Activated CD8-positive, alpha-beta memory T cell treated with anti-CD3 and anti-CD28 coated beads for 4 hours (primary cell): ENCODE data around the gene ENDOV.

Source experiments
- DNase-seq, 2 donors: peaks; one replicate each; pipeline ENCODE4 v3.0.0-alpha.2; 2020; ENCODE audit warnings: low read depth in 2 of 2

ENDOV gene

GRCh38 chr17:80431246-80432195, 16.6 kb downstream of the ENDOV start:
- no peak for DNase-seq

- DNase-seq = no peak
These were observed 17.5 kb downstream of the ENDOV start for GRCh38 chr17:80432350-80432955.

GRCh38 chr17:80432961-80433550, 18.1 kb downstream of the ENDOV start:
- no peak for DNase-seq

DNA sequence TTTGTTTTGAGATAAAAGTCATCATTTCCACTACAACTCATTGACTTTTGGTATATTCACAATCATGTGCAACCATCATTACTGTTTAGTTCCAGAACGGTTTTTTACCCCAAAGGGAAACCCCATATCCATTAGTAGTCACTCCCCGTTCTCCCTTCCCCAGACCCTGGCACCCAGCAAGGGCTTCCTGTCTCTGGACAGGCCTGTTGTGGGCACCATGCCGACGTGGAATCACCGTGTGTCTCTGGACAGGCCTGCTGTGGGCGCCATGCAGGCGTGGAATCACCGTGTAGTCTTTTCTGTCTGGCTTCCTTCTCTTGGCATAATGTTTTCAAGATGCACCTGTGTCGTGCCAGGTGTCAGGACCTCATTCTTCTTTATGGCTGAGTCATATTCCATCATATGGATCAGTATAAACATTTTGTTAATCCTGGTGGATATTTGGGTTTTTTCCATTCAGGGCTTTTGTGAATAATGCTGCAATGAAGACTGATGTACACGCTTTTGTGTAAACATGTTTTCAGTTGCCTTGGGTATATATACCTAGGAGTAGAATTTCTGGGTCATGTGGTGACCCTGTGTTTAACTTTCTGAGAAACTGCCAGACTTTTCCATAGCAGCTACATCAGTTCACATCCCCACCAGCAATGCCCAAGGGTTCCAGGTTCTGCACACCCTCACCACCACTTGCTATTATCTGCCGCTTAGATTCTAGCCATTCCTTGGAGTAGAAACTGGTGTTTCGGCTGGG, 19.1 kb downstream of the ENDOV start:
- DNase-seq = no peak

DNA sequence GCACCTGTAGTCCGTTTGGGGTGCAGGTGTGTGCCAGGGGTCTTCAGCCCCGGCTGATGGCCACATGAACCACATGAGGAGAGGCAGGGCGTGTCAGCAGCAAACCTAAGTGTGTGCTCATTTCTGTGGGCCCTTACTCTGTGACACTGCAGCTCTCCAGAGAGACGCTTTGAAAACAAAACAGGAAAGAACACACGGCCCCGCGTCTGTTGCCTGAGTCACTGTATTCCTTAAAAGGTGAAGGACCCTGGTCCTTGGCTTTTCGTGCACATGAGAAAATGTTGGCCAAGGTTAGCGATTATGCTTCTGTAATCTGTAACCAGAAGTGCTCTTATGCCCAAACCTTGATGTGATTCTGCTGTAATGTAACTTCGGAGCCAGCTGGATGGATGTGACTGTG, 22.6 kb downstream of the ENDOV start:
- DNase-seq = no peak

DNA sequence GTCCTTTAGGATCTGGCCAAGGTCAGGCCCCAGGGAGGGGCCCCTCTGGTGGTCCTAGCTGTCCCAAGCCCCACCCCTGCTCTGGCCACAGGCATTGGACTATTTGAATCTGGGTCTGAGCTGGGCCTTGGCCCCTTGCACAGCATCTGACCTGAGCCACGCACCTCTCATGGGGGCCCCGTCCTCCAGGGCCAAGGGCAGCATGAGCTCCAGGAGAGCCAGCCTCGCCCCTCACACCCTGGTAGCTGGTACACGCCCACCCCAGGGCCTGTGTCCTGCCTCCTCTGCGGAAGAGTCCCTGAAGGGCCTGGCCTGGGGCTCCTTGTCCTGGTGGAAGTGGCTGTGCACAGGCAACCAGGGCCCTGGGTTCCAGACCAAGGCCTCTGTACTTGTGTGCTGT, 23.8 kb downstream of the ENDOV start:
- no peak for DNase-seq

DNA sequence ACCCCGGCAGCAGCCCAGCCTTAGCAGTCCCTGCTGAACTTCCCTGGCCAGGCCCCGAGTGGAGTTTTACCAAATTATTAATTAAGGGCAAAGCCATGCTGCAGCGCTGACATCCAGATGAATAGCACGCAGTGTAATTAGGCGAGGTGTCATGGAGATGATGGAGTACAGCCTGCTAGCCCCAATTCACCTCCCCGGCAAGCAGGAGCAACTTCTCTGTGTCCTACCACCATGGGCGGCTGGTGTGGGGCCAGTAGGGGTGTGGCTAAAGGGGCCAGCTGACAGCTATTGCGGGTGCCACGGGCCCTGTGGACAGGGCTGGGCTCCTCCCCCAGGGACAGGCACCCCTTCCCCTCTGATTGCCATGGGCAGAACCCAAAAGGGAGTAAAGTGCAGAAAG, 24.5 kb downstream of the ENDOV start:
- DNase-seq = no peak

GRCh38 chr17:80441133-80441578, 26.2 kb downstream of the ENDOV start:
- DNase-seq = no peak

GRCh38 chr17:80441598-80442322, 26.8 kb downstream of the ENDOV start:
- DNase-seq = no peak

GRCh38 chr17:80442323-80442659, 27.3 kb downstream of the ENDOV start:
- DNase-seq = no peak

DNA sequence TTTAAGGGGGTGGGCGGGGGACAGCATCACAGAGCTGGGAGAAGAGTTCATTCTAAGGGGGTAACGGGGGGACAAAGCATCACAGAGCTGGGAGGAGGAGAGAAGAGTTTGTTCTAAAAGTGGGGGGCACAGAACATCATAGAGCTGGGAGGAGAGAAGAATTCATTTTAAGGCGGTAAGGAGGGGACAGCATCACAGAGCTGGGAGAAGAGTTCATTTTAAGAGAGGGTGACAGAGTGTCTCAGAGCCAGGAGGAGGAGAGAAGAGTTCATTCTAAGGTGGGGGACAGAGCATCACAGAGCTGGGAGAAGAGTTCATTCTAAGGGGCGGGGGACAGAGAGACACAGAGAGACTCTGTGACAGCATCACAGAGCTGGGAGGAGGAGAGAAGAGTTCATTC, 27.8 kb downstream of the ENDOV start:
- DNase-seq = no peak

DNA sequence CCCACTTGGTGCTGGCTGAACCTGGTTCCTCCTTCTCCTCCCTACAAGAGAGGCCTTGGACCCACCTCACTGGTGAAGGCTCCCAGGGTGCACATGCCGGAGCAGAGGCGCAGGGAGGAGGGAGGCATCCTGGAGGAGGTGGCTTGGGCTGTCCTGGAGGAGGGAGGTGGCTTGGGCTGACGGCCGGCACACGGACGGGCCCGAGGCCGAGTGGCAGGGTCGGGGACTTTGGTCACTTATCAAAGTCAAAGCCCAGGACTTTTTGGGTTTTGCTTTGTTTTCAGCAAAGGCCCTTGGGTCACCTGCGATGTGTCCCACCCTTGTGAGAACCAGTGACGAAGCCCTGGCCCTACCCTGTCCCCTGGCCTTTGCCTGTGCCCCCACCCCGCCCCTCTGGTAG, 28.5 kb downstream of the ENDOV start:
- no peak for DNase-seq

GRCh38 chr17:80443916-80444643, 29.1 kb downstream of the ENDOV start:
- no peak for DNase-seq

DNA sequence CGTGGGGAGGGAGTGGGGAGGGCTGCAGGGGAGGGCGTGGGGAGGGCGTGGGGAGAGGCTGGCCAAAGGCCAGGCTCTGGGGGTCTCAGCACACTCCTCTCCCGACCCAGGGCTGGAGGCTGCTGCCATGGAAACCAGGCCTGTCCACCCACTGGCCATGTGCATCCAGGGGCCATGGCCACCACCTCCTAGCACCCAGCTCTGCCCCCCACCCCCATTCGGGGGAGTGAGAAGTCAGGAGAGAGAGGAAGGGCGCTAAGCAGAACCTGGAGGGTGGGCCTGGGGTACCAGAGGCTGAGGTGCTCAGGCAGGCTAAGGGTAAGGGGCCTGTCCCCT, 29.6 kb downstream of the ENDOV start:
- no peak for DNase-seq

DNA sequence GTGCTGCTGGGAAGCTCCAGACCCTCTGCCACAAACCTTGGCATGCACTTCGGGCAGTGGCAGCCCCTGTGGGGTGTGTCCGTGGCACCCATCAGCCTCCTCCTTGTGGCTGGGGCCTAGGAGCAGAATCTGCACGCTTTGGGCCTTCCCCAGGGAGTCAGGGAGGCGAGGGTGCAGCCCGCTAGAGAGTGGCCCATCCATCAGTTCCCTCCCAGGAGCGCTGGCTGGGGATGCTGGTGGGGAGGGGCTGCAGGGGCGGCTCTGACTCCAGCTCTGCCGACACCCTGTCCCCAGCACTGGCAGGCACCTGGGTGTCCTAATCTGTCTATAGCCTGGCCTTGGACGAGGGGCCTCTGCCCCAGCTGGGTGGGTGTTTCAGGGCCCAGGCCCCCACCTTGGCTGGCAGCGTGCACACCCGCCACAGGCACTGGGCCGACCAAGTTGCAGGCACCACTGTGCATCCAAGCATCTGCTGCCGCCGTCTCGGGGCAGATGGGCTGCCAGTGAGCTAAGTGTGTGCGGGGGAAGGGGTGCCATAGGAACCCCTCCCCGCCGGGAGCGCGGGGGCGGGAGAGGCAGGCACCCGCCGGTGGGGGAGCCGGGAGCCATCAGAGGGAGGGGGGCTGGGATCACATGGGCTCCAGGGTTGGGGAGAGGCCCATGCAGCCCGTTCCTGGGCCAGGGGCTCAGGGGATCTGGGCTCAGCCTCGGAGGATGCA, 30.2 kb downstream of the ENDOV start:
- no peak for DNase-seq

- no peak for DNase-seq
These were observed 30.8 kb downstream of the ENDOV start for GRCh38 chr17:80445726-80446110.

DNA sequence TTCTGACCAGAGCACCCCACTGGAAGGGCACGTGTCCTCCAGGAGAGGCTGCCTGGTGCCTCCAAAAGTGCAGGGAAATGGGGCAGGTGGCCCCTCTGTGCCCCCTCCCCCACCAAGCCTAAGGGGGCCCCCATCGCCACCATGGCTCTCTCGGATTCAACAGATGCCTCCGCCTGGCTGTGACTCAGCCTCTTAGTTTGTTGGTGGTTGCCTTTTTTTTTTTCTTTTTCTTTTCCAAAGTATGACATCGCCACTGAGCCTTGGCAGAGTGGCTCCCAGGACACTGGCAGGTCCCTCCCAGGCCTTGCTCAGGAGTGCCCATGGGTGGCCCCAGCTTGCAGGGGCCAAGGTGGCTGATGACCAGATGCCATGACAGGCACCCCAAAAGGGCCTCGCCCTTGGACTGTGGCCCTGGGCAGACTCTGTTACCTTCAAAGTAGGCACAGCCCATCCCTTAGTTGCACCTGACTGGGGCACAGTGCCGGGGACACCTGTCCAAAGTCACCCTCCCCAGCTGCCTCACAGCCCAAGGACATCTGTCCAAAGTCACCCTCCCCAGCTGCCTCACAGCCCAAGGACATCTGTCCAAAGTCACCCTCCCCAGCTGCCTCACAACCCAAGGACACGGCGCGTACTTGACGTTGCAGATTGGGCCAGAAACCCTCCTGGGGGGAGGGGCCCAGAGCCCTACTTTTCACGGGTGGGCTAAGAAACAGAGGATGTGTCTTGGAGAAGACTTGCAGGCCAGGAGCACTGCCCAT, 31.9 kb downstream of the ENDOV start:
- no peak for DNase-seq

GRCh38 chr17:80447790-80448189, 32.8 kb downstream of the ENDOV start:
- DNase-seq = no peak

DNA sequence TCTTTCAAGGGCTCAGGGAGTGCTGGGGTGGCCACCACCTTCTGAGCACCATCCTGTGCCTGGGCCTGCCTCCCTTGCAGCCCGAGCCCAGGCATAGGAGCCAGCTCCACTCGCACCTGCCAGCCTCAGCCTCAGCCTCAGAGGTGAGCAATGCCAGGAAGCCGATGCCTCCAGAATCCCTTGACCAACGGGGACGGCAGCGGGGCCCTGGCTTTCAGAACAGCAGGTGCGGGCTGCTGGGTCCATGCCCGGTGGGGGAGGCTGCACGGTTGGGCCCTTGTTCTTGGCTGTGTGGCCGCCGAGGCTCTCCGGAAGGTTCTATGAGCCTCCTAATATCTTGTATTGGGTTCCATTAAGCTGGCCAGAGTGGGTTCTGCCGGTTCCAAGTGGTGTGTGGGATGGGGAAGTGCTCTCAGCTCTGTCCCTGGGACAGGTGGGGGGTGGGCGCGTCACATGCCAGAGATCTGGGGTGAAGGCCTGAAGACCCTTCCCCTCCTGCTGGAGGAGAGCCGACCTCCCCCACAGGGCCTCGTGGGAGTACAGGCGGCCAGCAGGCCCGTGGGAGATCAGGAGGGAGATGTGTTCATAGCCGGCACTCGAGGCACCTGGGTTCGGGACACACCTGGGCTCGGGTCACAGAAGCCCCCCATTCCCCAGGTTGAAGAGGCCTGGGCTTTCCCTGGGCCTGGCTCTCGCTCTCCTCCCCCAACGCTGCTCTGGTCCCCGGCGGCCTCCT, 34.4 kb downstream of the ENDOV start:
- no peak for DNase-seq
